ENCODE measurements around the gene PCDH9.

PCDH9 gene

GRCh38 chr13:66397133-66397532 lies 833.0 kb downstream of the PCDH9 start:
- no peak overlapping the region for H3K4me3 ChIP-seq (ENCODE audit: low read depth, low read length)
- no peaks in the 10 kb centered on the region for H3K36me3 ChIP-seq (replicated peaks)
- no peak for DNase-seq
- in situ Hi-C loops (cut with HindIII; ENCODE audit: low pct_ligation_motif_present, low sequenced_read_pairs), result no loop called here
- no peak overlapping the region for H3K27ac ChIP-seq
- no peaks in the 10 kb centered on the region for H3K27me3 ChIP-seq (replicated peaks)
- TF ChIP-seq CTCF (IDR thresholded peaks at IDR 0.05; ENCODE audit: low read depth, low read length, missing control alignments), result no peak

- H3K36me3 ChIP-seq (replicated peaks), result no peaks in the 10 kb centered on the region
- in situ Hi-C loops (cut with HindIII; ENCODE audit: low pct_ligation_motif_present, low sequenced_read_pairs), result no loop called here
- TF ChIP-seq CTCF (IDR thresholded peaks at IDR 0.05; ENCODE audit: low read depth, low read length, missing control alignments), result no peak
- H3K27me3 ChIP-seq (replicated peaks), result no peaks in the 10 kb centered on the region
- DNase-seq, result no peak
- no peak overlapping the region for H3K27ac ChIP-seq
- H3K4me3 ChIP-seq (ENCODE audit: low read depth, low read length), result no peak overlapping the region
These were observed 838.8 kb downstream of the PCDH9 start for GRCh38 chr13:66391322-66391721.

GRCh38 chr13:66378894-66379293 lies 851.2 kb downstream of the PCDH9 start:
- H3K4me3 ChIP-seq (ENCODE audit: low read depth, low read length), result no peak overlapping the region
- no peak for DNase-seq
- H3K27ac ChIP-seq, result no peak overlapping the region
- no peaks in the 10 kb centered on the region for H3K36me3 ChIP-seq (replicated peaks)
- in situ Hi-C loops (cut with HindIII; ENCODE audit: low pct_ligation_motif_present, low sequenced_read_pairs), result no loop called here
- H3K27me3 ChIP-seq (replicated peaks), result no peaks in the 10 kb centered on the region
- TF ChIP-seq CTCF (IDR thresholded peaks at IDR 0.05; ENCODE audit: low read depth, low read length, missing control alignments), result no peak

- no peak overlapping the region for H3K27ac ChIP-seq
- in situ Hi-C loops (cut with HindIII; ENCODE audit: low pct_ligation_motif_present, low sequenced_read_pairs), result no loop called here
- no peak overlapping the region for H3K4me3 ChIP-seq (ENCODE audit: low read depth, low read length)
- no peaks in the 10 kb centered on the region for H3K27me3 ChIP-seq (replicated peaks)
- H3K36me3 ChIP-seq (replicated peaks), result no peaks in the 10 kb centered on the region
- no peak for TF ChIP-seq CTCF (IDR thresholded peaks at IDR 0.05; ENCODE audit: low read depth, low read length, missing control alignments)
- no peak for DNase-seq
These were observed 852.6 kb downstream of the PCDH9 start for GRCh38 chr13:66377569-66377968.

GRCh38 chr13:66375756-66376155 lies 854.4 kb downstream of the PCDH9 start:
- no peak for TF ChIP-seq CTCF (IDR thresholded peaks at IDR 0.05; ENCODE audit: low read depth, low read length, missing control alignments)
- Histone ChIP-seq H3K36me3 (replicated peaks) (no peaks in the 10 kb centered on the region), H3K27me3 (replicated peaks) (no peaks in the 10 kb centered on the region), H3K27ac (no peak overlapping the region), H3K4me3 (ENCODE audit: low read depth, low read length) (no peak overlapping the region)
- no peak for DNase-seq
- in situ Hi-C loops (cut with HindIII; ENCODE audit: low pct_ligation_motif_present, low sequenced_read_pairs), result no loop called here

- DNase-seq, result no peak
- H3K36me3 ChIP-seq (replicated peaks), result no peaks in the 10 kb centered on the region
- in situ Hi-C loops (cut with HindIII; ENCODE audit: low pct_ligation_motif_present, low sequenced_read_pairs), result no loop called here
- no peak overlapping the region for H3K27ac ChIP-seq
- H3K27me3 ChIP-seq (replicated peaks), result no peaks in the 10 kb centered on the region
- TF ChIP-seq CTCF (IDR thresholded peaks at IDR 0.05; ENCODE audit: low read depth, low read length, missing control alignments), result no peak
- no peak overlapping the region for H3K4me3 ChIP-seq (ENCODE audit: low read depth, low read length)
These were observed 860.5 kb downstream of the PCDH9 start for GRCh38 chr13:66369666-66370065.

All from brain microvascular endothelial cell (primary cell).